ENCODE results near the gene PPP4R2.
A peak's percentile ranks its signal among the peaks of the same experiment; 100 is the strongest.
"Not testable (repeated sequence)": the region's sequence is repeated elsewhere in the genome, so short reads cannot be mapped to it uniquely, and the experiment has no call there.

Gene PPP4R2

DNA sequence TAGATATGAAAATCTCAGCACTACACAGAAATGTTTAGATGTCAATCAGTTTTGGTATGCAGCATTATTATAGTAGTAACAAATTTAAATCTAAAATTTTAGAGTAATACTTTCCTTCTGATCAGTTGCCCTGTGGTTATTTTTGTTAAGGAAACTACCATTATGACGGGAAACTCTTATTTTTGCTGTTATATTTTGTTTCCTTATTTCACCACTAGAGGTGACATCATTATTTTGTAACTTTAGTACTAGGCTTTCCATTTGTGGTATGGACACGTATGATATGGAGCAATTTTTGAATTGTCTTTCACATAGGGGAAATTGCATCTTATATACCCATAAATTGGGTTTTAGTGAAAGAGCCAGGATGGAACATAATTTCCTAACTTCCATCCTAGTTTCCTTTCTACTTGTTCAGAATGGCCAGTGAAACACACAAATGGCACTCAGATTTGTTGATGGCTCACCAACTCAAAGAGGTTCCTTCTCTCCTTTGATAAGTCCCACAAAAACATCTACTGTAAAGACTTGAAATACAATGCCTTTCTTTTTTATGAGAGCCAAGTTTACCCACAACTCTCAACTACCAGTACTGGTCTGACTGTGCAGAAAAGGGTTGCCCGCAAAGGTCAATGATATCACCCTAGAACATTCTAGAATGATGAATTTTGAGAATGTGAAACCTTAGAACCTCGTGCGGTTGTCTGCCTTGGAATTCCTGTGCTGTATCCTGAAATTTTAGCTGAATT, 19.4 kb upstream of the PPP4R2 start:
- no peak for DNase-seq

DNA sequence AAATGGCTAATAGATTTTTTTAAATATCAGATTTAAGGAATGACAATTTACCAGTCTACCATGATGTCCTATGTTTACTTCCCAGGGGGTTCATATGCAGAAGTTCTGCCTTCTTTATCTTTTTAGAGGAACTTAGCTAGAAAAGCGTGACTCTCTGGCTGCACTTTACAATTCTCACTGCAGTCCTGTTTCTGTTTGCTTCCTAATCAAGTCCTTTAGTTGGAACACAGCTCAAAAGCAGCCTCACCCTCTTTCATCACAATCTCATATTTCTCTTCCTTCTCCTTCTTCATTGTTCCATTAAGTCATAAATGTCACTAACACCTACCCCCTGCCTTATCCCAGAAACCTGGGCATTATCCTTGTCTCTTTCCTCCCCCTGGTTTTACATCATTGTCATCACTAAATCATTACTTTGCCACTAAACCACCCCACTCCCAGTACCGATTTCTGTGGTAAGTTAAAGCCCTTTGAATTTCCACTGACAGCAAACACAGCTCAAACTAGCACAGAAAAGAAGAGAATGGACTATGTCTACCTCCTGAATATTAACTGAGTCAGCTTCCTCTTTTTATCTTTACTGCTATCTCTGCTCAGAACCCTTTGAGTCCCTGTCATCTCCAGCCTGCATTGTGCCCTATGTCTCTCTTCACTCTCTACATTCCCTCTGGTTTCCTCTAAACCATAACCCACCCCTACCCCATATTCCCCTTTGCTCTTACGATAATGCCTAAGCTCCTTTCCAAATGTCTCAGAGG, 13.8 kb upstream of the PPP4R2 start:
- DNase-seq = no peak

DNA sequence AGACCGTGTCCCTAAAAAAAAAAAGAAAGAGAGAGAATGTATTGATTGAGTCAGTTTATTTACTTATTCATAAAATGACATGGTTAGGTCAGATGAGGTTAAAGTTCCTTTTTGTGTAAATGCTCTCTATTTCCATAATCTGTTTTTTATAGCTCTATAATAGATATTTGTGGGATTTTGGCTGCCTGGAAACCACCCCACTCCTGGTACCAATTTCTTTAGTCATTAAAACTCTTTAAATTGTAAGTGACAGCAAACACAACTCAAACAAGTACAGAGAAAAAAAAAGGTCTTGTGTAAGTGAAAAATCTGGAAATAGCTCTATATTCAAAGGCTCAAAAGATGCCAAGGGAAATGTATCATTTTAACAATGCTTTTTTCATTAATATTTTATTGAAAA, 11.0 kb upstream of the PPP4R2 start:
- no peak for DNase-seq

DNA sequence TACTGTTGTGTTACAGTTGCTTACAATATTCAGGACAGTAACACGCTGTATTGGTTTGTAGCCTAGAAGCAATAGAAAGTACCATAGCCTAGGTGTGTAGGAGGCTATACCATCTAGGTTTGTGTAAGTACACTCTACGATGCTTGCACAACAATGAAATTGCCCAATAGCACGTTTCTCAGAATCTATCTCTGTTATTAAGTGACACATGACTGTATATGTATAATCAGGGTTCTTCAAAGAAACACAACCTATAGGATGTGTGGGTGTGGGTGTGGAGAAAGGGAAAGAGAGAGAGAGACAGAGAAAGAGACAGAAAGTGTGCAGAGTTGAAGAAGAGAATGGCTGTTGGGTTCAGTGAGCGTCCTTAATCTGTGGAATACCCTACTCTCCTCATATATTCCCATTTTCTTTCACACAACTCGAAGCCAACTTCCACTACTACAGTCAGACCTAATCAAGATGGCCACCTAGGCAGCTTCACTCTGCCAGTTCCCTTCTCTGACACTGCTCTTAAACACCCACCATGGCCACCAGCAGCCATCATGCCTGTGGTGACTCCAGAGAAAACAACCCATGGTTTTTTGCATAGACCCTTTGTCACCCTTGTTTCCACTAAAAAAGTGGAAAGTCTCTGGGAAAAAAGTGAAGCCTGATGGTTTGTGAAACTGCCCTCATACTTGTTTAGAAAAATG, 5.8 kb upstream of the PPP4R2 start:
- no peak for DNase-seq

DNA sequence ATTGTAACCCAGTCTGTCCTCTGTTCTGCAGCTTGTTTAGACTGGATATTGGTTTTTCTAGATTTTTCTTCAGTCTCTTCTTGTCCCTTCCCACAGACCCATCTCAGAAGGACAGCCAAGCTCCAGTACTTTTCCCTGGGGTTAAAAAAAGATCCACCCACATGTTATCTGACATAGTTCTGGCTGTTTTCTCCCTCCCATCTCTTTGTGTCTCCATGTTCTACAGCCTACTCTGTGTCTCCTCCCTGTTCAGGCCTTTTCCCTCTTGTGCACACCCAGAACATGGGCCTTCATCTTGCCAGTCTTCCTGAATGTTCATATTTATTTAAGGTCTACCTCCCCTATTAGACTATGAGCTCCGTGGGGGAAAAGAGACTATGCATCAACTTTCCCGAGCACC, 5.1 kb upstream of the PPP4R2 start:
- no peak for DNase-seq

DNA sequence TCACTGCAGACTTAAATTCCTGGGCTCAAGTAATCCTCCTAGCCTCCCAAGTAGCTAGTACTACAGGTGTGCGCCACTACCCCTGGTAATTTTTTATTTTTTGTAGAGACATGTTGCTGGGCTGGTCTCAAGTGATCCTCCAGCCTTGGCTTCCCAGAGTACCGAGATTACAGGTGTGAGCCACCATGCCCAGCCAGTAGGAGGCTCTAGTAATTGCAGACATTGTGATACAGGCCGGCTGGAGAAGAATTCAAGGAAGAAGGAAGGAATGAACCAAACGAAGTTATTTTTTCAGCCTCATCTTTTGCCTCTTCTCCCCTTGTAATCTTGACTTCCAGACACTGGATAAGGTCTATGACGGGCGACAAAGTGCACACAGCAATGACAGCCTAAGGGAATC, 3.2 kb upstream of the PPP4R2 start:
- DNase-seq = no peak

DNA sequence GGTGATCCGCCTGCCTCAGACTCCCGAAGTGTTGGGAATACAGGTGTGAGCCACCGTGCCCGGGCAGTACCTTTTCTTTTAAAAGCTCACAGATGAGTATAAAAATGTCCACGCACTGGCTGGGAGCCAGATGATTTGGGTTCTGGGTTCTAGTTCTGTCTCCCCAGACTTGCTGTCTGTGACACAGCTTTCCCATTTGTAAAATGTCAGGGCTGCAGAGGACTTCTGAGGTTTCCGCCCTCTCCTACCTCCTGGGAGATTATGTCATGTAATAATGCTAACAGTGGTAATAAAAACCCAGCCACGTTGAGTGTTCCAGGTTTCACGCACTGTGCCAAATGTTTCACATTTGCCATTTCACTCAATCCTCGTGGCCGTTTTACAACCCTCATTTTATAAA, 1.3 kb upstream of the PPP4R2 start:
- no peak for DNase-seq

DNA sequence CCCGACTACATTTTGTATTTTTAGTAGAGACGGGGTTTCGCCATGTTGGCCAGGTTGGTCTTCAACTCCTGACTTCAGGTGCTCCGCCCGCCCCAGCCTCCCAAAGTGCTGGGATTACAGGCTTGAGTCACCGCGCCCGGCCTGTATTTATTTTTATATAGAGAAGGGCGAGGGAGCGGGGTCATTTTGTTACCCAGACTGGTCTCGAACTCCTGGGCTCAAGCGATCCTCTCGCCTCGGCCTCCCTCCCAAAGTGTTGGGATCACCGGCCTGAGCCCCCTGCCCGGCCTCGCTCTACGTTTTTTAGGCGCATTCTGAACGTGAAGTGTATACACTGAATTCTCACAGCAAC, 514 bp upstream of the PPP4R2 start:
- no peak for DNase-seq

DNA sequence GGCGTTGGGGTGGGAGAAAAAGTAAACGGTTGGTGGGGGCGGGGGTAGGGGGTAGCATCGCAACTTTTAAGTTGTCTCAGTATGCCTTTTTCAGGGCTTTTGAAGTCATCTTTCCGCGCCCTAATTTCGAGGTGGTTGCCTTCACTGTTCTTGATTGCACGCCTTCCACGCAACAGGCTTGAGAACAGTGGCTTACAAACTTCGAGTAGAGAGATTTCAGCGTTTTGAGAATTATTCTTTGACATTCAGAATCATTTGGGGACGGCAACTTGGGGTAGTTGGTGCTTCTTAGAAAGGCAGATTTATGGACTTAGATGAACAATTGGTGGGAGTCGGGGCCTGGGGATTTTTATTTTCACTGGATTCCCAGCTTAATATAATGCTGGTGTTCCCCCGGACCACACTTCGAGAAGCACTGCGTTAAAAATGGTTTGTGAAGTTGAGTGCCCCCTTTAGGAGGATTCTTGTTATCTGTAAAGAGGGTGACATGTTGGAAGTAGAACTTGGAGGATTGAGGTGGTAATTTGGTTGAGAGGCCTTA, 880 bp downstream of the PPP4R2 start:
- DNase-seq = peak; percentile 27

DNA sequence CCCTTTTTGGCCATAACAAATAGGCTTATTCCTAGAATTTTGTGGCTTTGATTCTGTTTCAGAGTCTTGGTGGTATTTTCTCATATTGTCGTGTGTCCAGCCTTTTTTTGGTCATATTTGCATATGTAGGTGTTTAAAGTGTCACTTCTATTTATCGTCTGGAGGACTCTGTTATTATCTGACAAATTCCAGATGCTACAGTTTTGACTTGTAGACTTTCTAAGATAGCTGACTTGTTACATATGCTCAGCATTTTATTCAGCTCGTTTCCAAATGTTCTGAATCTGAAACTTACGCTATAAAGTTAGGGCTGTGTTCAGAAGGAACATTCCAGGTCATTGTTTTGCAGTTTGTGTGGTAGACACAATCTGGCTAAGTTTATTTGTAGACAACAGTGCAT, 1.9 kb downstream of the PPP4R2 start:
- DNase-seq = no peak

DNA sequence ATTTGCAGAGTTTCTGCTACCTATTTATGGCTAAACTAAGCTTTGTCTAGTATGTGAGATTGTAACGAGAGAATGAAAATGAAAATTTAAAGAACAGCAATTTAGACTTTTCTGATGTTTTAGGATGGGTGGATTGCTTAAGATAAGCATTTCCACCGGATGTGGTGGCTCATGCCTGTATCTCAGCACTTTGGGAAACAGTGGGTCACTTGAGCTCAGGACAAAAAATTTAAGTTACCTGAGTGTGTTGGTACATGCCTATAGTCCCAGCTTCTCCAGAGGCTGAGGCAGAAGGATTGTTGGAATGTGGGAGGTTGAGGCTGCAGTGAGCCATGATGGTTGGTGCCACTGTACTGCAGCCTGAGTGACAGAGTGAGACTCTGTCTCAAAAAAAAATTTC, 3.3 kb downstream of the PPP4R2 start:
- DNase-seq = no peak

DNA sequence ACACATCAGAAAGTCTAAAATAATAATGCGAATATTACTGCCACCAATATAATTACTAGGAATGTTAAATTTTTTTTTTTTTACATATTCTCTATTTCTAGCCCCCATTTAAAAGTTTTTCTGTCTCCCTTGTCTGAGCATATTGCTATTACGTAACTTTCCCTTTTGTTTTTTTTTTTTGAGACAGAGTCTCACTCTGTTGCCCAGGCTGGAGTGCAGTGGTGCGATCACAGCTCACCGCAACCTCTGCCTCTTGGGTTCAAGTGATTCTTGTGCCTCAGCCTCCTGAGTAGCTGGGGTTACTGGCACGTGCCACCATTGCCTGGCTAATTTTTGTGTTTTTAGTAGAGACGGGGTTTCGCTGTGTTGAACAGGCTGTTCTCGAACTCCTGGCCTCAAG, 6.4 kb downstream of the PPP4R2 start:
- not testable (repeated sequence) for DNase-seq

DNA sequence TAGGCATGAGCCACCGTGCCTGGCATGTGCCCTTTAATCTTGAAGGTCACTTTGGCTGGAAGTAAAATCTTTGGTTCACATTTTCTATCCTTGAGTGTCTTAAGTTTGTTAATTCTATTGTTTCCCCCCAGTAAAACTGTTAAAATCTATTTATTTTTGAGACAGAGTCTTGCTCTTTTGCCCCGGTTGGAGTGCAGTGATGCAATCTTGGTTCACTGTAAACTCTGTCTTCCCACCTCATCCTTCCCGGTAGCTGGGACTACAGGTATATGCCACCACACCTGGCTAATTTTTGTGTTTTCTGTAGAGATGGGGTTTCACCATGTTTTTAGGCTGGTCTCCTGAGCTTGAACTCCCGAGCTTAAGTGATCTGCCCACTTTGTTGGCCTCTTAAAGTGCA, 7.7 kb downstream of the PPP4R2 start:
- no peak for DNase-seq

DNA sequence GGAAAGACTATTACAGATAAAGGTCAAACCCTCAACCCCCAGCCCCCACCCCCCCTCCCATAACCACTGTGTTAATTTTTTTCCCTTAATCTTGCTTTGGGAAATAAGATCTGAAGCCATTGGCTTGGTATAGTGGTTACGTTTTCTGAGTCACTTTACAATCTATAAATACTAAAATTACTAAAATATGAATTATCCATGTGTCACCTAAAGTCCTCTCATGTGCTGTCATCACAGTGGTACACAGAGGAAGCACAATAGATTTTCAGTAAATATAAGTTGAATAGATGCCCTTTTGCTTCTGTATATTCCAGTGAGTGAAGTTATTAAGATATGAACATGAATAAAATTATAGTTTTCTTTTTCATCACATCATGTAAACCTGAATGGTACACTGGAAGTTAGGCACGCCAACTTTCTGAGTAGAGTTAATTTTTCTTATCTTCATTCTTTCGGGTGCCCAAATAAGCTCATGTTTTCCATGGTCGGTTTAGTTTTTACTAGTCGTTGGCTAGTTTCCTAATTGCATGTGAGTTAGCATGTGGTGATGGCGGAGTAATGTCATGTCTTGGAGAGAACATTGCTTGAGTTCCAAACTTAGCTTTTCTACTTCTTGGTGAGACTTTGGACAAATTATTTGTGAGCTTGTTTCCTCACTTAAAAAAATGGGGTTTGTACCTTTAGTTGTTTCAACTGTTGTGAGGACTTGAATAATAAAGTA, 11.5 kb downstream of the PPP4R2 start:
- no peak for DNase-seq

DNA sequence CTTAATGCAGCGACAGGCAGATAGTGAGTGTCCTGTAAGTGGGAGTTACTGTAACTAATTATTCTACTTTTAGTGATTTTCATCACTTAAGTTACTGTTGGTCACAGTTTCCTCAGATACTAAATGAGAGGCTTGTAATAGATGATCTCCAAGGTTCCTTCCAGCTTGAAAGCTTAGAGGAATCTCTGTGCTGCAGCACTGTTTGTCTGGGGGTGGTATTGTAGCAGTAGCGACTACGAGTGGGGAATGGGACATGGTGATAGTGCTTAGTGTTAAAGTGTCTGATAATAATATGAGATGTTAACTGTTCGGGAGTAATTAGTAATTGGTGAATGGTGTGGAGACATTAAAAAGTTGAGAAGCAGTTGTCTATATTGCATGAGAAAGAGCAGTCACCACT, 12.4 kb downstream of the PPP4R2 start:
- DNase-seq = no peak

DNA sequence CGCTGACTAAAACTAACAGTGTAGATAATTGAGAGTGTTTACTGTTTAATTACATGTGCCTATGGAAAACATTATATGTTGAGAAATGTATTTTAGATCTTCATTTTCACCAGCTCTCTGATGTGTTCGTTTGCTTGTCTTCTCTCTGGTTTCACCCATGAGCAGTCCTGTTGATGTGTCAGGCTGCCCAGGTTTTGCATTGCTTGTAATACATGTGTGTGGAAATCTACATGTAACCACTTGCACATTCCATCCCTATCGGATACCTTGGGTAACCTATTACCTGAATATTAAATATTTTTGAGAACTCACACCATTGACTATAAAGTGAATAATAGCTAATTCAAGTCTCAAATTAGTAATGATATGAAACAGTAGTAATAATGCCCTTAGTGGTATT, 13.1 kb downstream of the PPP4R2 start:
- no peak for DNase-seq

DNA sequence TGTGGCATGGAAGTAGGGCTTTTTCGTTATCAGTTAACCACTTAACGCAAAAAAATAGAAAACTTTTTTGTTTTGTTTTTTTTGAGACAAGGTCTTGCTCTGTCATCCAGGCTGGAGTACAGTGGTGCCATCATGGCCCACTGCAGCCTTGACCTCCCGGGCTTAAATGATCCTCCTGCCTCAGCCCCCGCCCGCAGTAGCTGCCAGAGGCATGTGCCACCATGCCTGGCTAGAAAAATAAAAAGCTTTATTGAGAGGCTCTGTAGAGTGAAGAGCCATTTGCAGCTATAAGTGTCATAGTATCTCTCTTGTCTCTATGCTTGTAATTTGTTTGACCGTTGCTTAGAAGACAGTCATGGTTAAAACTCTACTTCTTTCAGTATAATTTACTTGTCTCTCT, 13.5 kb downstream of the PPP4R2 start:
- DNase-seq = no peak

DNA sequence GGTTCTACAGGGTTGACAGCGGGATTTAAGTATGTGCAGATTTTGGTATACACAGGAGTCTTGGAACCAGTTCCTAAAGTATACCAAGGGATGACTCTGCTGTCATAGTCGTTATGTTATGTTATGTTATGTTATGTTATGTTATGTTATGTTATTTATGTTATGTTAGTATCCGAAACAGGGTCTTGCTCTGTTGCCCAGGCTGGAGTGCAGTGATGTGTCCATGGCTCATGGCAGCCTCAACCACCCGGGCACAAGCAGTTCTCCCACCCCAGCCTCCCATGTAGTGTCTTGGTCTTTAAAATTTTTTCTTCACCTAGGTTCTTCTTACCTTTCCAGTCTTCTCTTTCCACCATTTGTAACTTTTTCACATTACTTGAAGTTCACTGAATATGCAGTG, 21.7 kb downstream of the PPP4R2 start:
- DNase-seq = no peak

DNA sequence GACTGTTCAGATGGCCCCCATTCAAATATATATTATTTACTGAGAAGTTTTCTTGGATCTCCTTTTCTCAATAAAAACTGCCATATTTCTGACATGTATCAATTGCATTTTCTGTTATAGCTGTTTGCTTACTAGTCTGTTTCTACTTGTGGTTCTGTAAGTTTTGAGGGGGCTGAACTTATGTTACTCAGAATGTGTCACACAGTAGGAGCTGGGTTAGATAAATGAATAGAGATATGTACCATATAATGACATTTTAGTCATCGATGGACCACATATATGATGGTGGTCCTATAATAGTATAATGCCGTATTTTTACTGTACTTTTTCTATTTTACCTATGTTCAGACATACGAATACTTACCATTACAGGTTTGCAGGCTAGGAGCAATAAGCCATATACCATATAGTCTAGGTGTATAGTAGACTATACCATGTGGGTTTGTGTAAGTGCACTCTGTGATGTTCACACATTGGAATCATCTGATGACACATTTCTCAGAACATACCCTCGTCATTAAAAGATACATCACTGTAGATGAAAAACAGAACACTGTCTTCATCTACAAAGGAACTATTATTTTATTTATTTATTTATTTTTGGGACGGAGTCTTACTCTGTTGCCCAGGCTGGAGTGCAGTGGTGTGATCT, 22.3 kb downstream of the PPP4R2 start:
- no peak for DNase-seq

DNA sequence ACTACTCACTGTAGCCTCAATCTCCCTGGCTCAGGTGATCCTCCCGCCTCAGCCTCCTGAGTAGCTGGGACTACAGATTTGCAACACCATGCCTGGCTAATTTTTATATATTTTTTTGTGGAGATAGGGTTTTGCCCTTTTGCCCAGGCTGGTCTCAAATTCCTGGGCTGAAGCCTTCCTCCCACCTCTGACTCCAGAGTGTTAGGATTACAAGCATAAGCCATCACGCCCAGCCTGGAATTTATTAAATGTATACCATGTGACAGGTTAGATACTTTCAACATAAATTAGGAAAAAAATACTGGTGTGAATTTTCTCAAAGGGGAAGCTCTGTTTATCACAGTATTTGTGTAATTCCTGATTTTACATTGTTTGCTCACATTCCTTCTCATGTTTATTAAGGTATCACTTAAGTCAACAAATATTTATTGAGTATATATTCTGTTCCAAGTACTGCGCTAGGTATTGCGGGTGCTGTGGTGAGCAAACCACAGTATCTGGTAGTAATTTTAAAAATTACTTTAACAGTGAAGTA, 24.8 kb downstream of the PPP4R2 start:
- no peak for DNase-seq

DNA sequence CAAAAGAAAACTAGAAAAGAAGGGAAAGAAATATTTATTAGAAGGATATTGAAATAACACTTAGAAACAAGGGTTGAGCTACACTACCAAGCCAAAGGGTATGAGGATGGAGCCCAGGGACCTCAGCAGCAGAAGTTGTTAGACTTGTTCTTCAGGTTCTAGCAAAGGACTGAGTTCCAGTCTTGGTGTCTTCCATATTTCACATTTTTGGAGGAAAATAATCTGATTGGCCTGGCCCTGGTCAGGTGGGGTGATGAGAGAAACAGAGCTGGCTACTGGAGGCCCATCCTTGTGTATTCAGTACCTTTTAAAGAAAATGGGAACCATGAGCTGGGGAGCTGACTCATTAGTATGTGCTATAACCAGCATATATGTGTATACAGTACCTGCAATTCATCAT, 28.2 kb downstream of the PPP4R2 start:
- DNase-seq = no peak

DNA sequence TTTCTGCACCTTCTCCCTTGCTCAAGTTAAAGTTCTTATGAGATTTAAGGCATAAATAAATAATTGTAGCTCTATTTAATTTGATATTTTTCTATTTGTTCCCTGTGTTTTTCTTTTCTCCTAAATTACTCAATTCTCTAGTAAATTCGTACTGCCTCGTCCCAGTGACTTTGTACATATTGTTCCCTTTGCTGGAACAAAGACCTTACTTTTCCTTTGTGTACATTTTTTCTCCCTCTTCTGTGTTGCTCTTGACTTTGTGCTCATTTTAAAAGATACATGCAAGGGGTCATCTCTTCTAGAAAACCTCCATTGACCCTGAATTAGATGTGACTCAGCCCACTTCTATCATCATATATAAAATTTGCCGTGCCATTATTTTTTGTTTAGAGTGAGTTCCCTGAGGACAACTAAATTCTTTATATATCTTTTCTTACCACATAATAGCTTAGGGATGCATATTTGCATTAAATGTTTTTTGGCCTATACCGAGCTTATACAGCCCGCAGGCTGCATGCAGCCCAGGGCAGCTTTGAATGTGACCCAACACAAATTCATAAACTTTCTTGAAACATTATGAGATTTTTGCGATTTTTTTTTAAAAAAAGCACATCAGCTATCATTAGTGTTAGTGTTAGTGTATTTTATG, 29.6 kb downstream of the PPP4R2 start:
- no peak for DNase-seq

Measured in NCI-H2227 treated with DMSO at 0.1 percent for 48 hours (cell line).